A172 (cell line): ENCODE measurements around the gene MSS51. TPM values are rescaled to one million over a fixed set of nuclear protein-coding genes. Genes with fewer than 3 reads are reported as not detected.

Source experiments
- total RNA-seq: library from RNA; depleted of rRNA; stranded (reverse); fragments of >200 nt; shearing (Covaris generic); gene quantifications from 2 replicates; pipeline ENCODE4 v1.2.3, GENCODE V29; 2014; rRNA removed

The MSS51 gene
- total RNA-seq, 1 experiment from 2014 or later = 0.07 TPM

Other genes starting within 250 kb of the MSS51 start
- gene DNAJC9, start 186.3 kb downstream of the MSS51 start, total RNA-seq = 103 and 123 TPM in 2 replicates
- 106 and 118 TPM in 2 replicates for gene MRPS16, start 180.9 kb downstream of the MSS51 start, total RNA-seq
- gene CFAP70, start 74.7 kb downstream of the MSS51 start, total RNA-seq = 0.36 and 0.72 TPM in 2 replicates
- gene ANXA7, start 19.5 kb downstream of the MSS51 start, total RNA-seq = 200 and 216 TPM in 2 replicates
- gene PPP3CB, start 62.5 kb upstream of the MSS51 start, total RNA-seq = 17.2 and 17.6 TPM in 2 replicates
- 28.7 and 32.3 TPM in 2 replicates for gene USP54, start 157.8 kb upstream of the MSS51 start, total RNA-seq
- gene MYOZ1, start 207.9 kb upstream of the MSS51 start, total RNA-seq = 1.1 TPM in 1 of 2 replicates, not detected in the other
- gene SYNPO2L, start 222.5 kb upstream of the MSS51 start, total RNA-seq = 0.14 TPM in 1 of 2 replicates, not detected in the other